ENCODE results near the gene AP5S1. TPM values are rescaled to one million over a fixed set of nuclear protein-coding genes. Genes with fewer than 3 reads are reported as not detected.

AP5S1 gene
- total RNA-seq, 2 experiments from 2014 or later: 16.6 to 18.2 TPM

DNA sequence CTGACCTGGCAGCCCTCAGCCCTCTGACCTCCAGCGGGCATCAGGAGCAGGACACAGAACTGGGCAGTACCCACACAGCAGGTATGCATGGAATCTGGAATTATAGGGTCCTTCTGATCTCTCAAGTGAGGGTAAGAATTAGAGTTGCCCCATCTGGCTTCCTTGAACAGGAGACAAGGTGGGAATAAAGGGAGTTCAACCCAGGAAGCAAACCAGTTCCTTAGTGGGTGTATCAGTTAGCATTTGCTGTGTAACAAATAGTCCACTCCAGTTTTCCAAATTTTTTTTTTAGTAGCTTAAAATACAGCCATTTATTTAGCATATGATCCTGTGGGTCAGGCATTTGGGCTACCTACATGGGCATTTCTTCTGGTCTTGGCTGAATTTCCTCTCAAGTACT, 42.0 kb downstream of the AP5S1 start:
- POLR2A ChIA-PET: no interaction called here
- no peaks in the 10 kb centered on the region for H3K27me3 Mint-ChIP-seq

DNA sequence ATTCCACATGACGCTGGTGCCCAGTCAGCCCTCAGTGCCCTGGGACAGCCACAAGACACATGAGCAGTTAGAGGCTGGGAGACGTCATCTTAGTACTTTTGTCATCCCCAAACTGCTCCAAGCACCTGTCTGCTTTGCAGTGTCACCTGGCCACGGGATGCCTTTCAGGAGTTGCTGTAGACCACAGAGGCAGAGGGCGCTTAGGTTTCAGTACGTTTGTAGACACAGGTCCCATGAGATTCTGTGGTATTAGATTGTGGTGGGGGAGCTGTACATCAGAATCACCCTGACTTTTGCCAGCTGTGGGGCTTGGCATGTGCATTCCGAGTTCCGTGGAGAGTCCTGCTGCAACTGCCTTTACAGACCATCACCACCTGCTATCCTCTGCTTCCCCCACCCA, 43.0 kb downstream of the AP5S1 start:
- H3K4me3 Mint-ChIP-seq: no peak overlapping the region
- POLR2A ChIA-PET: no interaction called here
- no peak for DNase-seq
- no peaks in the 10 kb centered on the region for H3K4me1 Mint-ChIP-seq
- no peaks in the 10 kb centered on the region for H3K27me3 Mint-ChIP-seq
- peaks cover 50% of the 10 kb centered on the region for H3K36me3 Mint-ChIP-seq (ENCODE audit: low read depth)
- no peaks in the 10 kb centered on the region for H3K9me3 Mint-ChIP-seq
- no peak overlapping the region for H3K27ac Mint-ChIP-seq
- CTCF ChIA-PET: no interaction called here

More for the DNA sequence above, 42.0 kb downstream of the AP5S1 start:
- no peak overlapping the region for H3K4me3 Mint-ChIP-seq
- H3K9me3 Mint-ChIP-seq: no peaks in the 10 kb centered on the region
- CTCF ChIA-PET: interaction anchor here (0.5 kb wide), 1 partner anchor 353 kb away, joined by 4 read pairs; no protein-coding TSS in a partner anchor
- peaks cover 55% of the 10 kb centered on the region for H3K36me3 Mint-ChIP-seq (ENCODE audit: low read depth)
- H3K27ac Mint-ChIP-seq: no peak overlapping the region
- no peak for DNase-seq
- H3K4me1 Mint-ChIP-seq: no peaks in the 10 kb centered on the region

DNA sequence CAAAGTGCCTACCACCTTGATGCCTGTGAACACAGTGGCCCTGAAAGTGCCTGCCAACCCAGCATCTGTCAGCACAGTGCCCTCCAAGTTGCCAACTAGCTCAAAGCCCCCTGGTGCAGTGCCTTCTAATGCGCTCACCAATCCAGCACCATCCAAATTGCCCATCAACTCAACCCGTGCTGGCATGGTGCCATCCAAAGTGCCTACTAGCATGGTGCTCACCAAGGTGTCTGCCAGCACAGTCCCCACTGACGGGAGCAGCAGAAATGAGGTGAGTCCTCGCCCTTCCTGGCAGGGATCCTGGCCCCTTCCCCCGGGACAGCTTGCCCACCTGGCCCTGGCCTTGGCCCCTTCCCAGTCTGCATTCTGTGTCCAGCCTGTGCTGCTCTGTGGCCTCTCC, 44.2 kb downstream of the AP5S1 start:
- CTCF ChIA-PET: interaction anchor here (1.4 to 2.4 kb wide), 2 partner anchors 10 to 26 kb away, joined by 3 to 7 read pairs; no protein-coding TSS in a partner anchor

DNA sequence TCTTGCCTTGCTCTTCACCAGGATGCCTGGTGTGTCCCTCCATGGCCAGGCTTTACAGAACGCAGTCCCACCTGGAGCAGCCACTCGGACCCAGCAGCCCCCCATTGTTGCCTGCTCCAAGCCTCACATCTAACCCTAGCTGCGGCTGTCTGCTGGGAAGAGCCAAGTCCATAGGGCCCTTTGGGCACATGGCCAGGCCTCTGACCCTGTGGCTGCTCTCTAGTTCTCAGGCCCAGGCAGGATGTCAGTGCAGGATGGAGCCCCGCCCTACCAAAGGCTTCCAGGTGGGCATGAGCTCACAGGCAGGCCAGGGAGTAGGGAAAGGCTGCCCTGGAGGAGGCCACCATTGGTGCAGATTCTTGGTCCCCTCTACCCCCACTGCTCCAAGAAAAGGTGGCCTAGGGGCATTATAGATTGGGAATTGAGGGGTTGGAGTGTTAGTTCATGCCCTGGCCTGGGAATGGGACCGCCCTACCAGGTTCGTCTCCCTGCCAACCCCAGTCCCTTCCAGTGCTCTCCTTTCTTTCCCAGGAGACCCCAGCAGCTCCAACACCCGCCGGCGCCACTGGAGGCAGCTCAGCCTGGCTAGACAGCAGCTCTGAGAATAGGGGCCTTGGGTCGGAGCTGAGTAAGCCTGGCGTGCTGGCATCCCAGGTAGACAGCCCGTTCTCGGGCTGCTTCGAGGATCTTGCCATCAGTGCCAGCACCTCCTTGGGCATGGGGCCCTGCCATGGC, 45.0 kb downstream of the AP5S1 start:
- CTCF ChIA-PET: interaction anchor here (0.6 to 2.4 kb wide), 4 partner anchors 10 to 1773 kb away, joined by 3 to 7 read pairs (median 4); no protein-coding TSS in a partner anchor
- H3K27me3 Mint-ChIP-seq: no peaks in the 10 kb centered on the region
- DNase-seq: no peak
- no peaks in the 10 kb centered on the region for H3K9me3 Mint-ChIP-seq
- peak overlapping the region; percentile 64 for H3K27ac Mint-ChIP-seq
- H3K4me3 Mint-ChIP-seq: no peak overlapping the region
- peaks cover 47% of the 10 kb centered on the region for H3K36me3 Mint-ChIP-seq (ENCODE audit: low read depth)
- POLR2A ChIA-PET: no interaction called here
- no peaks in the 10 kb centered on the region for H3K4me1 Mint-ChIP-seq

More for the DNA sequence above, 44.2 kb downstream of the AP5S1 start:
- Mint-ChIP-seq H3K9me3 (no peaks in the 10 kb centered on the region), H3K36me3 (ENCODE audit: low read depth) (peaks cover 48% of the 10 kb centered on the region), H3K27me3 (no peaks in the 10 kb centered on the region), H3K4me3 (no peak overlapping the region), H3K4me1 (no peaks in the 10 kb centered on the region), H3K27ac (no peak overlapping the region)
- DNase-seq: no peak
- POLR2A ChIA-PET: no interaction called here

DNA sequence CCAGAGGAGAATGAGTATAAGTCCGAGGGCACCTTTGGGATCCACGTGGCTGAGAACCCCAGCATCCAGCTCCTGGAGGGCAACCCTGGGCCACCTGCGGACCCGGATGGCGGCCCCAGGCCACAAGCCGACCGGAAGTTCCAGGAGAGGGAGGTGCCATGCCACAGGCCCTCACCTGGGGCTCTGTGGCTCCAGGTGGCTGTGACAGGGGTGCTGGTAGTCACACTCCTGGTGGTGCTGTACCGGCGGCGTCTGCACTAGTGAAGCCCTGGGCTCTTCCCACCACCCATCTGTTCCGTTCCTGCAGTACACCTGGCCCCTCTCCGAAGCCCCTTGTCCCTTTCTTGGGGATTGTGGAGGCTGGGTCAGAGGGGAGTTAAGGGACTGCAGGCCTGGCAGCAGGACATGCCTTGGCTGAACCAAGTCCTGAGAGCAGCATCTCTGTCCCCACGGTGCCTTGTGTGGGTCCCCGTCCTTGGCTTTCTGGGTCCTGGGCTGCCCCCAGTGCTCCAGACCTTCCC, 45.6 kb downstream of the AP5S1 start:
- H3K27me3 Mint-ChIP-seq: no peaks in the 10 kb centered on the region
- CTCF ChIA-PET: interaction anchor here (0.6 to 2.4 kb wide), 3 partner anchors 11 to 1772 kb away, joined by 3 to 7 read pairs (median 3); no protein-coding TSS in a partner anchor

DNA sequence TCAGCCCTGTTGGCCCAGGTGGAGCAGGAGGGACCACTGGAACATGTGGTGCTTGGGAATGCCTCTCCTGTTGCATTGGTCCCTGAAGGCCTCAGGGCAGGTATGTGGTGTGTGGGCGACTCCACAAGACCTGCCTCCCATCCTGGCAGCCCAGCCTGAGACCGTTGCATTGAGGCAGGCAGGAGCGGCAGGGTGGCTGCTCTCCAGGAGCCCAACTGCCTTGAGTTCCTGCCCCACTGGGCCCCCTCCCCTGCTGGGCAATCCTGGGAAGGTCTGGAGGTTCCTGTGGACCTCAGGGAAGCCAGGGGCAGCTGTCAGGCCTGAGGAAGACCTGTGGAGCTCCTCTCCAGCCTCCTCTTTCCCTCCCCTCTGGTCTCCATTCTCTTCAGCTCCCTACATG, 46.1 kb downstream of the AP5S1 start:
- H3K36me3 Mint-ChIP-seq (ENCODE audit: low read depth): peaks cover 41% of the 10 kb centered on the region
- H3K27ac Mint-ChIP-seq: no peak overlapping the region
- ChIA-PET POLR2A (no interaction called here), CTCF (interaction anchor here (1.0 to 1.3 kb wide), 2 partner anchors 12 to 46 kb away, joined by 3 read pairs; partner anchors contain the start of gene AP5S1)
- DNase-seq: no peak
- no peak overlapping the region for H3K4me3 Mint-ChIP-seq
- H3K4me1 Mint-ChIP-seq: no peaks in the 10 kb centered on the region
- no peaks in the 10 kb centered on the region for H3K27me3 Mint-ChIP-seq
- no peaks in the 10 kb centered on the region for H3K9me3 Mint-ChIP-seq

More for the DNA sequence above, 45.6 kb downstream of the AP5S1 start:
- DNase-seq: no peak
- Mint-ChIP-seq H3K4me1 (no peaks in the 10 kb centered on the region), H3K4me3 (no peak overlapping the region), H3K27ac (no peak overlapping the region), H3K9me3 (no peaks in the 10 kb centered on the region), H3K36me3 (ENCODE audit: low read depth) (peaks cover 46% of the 10 kb centered on the region)
- POLR2A ChIA-PET: no interaction called here

DNA sequence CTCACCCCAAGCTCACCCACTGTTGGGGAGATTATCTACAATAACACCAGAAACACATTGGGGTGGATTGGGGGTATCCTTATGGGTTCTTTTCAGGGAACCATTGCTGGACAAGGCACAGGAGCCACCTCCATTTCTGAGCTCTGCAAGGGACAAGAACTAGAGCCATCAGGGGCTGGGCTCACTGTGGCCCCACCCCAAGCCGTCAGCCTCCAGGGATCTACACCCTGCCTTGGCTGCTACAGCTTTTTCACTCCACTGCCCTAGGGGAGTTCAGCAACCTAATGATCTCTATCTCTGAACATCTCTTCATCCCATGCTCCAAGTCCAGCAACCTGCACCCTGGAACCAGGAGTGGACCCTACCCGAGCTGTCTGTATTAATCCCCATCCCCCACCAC, 47.5 kb downstream of the AP5S1 start:
- Mint-ChIP-seq H3K36me3 (ENCODE audit: low read depth) (peaks cover 30% of the 10 kb centered on the region), H3K4me1 (no peaks in the 10 kb centered on the region), H3K27ac (no peak overlapping the region), H3K27me3 (no peaks in the 10 kb centered on the region), H3K9me3 (no peaks in the 10 kb centered on the region), H3K4me3 (no peak overlapping the region)
- DNase-seq: no peak
- POLR2A ChIA-PET: no interaction called here
- CTCF ChIA-PET: interaction anchor here (0.6 to 1.9 kb wide), 4 partner anchors 9 to 1339 kb away, joined by 4 to 7 read pairs (median 5); no protein-coding TSS in a partner anchor

DNA sequence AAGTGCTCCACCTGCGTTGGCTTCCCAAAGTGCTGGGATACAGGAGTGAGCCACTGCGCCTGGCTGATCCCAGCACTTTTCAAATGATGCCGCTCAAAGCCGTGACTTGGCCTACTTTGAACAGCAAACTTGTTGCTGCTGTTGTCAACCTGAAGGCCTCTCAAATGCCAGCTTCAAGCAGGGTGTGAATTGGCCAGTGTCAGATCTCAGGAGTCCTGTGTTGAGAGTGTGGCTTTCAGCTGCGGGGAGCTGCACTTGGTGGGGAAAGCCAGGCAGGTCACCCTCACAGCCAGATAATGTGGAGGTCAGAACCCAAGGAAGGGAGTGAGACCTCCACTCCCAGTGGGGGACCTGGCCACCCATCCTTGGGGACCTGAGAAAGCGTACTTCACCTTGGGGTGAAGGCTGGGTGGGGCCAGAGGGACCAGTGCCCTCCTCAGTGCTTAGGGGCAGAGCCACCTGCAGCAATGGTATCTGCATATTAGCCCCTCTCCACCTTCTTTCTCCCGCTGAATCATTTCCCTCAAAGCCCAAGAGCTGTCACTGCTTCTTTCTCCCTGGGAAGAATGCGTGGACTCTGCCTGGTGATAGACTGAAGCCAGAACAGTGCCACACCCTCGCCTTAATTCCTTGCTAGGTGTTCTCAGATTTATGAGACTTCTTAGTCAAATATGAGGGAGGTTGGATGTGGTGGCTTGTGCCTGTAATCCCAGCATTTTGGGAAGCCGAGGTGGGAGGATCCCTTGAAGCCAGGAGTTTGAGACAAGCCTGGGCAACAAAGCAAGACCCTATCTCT, 49.7 kb downstream of the AP5S1 start:
- ChIA-PET POLR2A (no interaction called here), CTCF (interaction anchor here (0.6 kb wide), 1 partner anchor 157 kb away, joined by 3 read pairs; the partner anchor contains the start of gene SIGLEC1)
- DNase-seq: no peak
- H3K9me3 Mint-ChIP-seq: no peaks in the 10 kb centered on the region
- H3K27ac Mint-ChIP-seq: no peak overlapping the region
- H3K27me3 Mint-ChIP-seq: no peaks in the 10 kb centered on the region
- peaks cover 7% of the 10 kb centered on the region for H3K4me1 Mint-ChIP-seq
- H3K4me3 Mint-ChIP-seq: no peak overlapping the region
- peaks cover 28% of the 10 kb centered on the region for H3K36me3 Mint-ChIP-seq (ENCODE audit: low read depth)

DNA sequence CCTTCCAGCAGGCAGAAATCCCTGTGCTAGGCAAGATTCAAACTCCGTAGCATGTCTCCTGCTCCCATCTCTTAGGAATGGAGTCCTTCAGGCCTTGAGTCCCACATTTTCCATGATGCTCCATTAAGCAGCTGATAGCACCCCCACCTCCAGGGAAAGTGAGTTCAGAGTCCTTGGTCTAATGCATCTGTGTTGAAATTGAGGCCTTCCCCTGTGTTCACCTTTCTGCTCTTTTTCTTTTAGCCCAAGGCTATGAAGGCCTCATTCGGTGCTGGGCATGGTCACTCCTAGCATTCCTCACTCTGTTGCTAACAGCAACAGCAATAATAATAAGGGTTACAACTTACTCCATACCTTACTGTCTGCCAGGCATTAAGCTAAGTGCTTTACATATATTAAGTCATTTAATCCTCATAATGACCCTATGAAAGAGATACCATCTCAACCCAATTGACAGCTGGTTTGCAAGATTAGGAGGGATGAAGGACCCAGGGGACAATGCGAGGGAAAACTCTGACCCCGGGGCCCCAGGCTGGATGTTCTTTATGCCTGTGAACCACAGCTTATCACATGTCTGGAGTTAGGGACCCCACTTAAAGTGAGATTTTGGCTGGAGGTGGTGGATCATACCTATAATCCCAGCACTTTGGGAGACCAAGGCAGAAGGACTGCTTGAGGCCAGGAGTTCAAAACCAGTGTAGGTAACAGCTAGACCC, 51.4 kb downstream of the AP5S1 start:
- Mint-ChIP-seq H3K4me1 (peaks cover 15% of the 10 kb centered on the region), H3K36me3 (ENCODE audit: low read depth) (peaks cover 29% of the 10 kb centered on the region), H3K4me3 (no peak overlapping the region), H3K9me3 (no peaks in the 10 kb centered on the region), H3K27me3 (no peaks in the 10 kb centered on the region), H3K27ac (no peak overlapping the region)
- ChIA-PET POLR2A (no interaction called here), CTCF (no interaction called here)
- no peak for DNase-seq

DNA sequence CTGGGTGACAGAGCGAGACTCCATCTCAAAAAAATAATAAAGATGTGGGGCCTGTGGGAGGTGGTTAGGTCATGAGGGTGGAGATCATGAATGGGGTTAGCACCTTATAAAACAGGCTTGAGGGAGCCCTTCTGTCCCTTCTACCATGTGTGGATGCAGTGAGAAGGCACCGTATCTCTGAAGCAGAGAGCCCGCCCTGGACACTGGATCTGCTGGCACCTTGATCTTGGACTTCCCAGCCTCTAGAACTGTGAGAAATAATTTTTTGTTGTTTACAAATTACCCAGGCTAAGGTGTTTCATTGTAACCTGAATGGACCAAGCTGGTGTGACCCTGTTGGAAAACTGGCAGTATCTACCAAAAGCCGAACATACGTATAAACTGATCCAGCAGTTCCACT, 53.2 kb downstream of the AP5S1 start:
- POLR2A ChIA-PET: no interaction called here
- no peak overlapping the region for H3K4me3 Mint-ChIP-seq
- H3K4me1 Mint-ChIP-seq: peaks cover 16% of the 10 kb centered on the region
- H3K27me3 Mint-ChIP-seq: no peaks in the 10 kb centered on the region
- no peaks in the 10 kb centered on the region for H3K9me3 Mint-ChIP-seq
- no peak for DNase-seq
- H3K27ac Mint-ChIP-seq: no peak overlapping the region
- H3K36me3 Mint-ChIP-seq (ENCODE audit: low read depth): peaks cover 29% of the 10 kb centered on the region
- CTCF ChIA-PET: no interaction called here

DNA sequence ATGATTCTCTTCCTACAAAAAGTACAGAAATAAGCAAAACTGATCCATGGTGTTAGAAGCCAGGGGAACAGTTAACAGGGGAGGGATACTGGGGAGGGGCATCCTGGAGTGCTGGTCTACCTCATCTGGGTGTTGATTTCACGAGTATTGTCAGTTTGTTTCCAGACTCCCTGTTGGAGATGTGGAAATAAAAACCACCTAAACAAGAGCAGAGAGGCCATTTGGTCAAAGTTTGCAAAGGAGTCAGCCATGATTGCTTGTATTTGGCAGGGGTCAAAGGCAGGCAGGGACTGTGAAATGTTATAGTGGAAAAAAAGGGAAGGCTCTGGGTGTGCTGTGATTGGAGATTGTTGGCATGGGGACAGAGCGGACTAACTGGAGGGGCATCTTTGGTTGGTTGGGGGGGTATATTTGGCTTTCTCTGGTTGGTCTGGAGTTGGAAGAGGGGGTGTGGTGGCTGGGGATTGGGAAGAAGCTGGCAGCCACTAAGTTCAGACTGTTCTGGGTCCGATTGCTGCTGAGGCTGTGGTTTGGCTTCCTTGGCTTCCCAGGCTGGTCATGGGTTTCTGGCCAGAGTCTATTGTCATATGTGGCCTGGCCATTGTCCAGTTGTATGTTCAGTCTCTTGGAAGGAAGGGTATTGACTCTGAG, 54.0 kb downstream of the AP5S1 start:
- no peak overlapping the region for H3K27ac Mint-ChIP-seq
- POLR2A ChIA-PET: interaction anchor here (0.7 kb wide), 1 partner anchor 88 kb away, joined by 3 read pairs; the partner anchor contains the start of gene CENPB
- no peak for DNase-seq
- no peaks in the 10 kb centered on the region for H3K27me3 Mint-ChIP-seq
- no peak overlapping the region for H3K4me3 Mint-ChIP-seq
- H3K36me3 Mint-ChIP-seq (ENCODE audit: low read depth): peaks cover 31% of the 10 kb centered on the region
- no peaks in the 10 kb centered on the region for H3K9me3 Mint-ChIP-seq
- peaks cover 18% of the 10 kb centered on the region for H3K4me1 Mint-ChIP-seq
- CTCF ChIA-PET: interaction anchor here (0.6 kb wide), 1 partner anchor 11 kb away, joined by 3 read pairs; no protein-coding TSS in a partner anchor

DNA sequence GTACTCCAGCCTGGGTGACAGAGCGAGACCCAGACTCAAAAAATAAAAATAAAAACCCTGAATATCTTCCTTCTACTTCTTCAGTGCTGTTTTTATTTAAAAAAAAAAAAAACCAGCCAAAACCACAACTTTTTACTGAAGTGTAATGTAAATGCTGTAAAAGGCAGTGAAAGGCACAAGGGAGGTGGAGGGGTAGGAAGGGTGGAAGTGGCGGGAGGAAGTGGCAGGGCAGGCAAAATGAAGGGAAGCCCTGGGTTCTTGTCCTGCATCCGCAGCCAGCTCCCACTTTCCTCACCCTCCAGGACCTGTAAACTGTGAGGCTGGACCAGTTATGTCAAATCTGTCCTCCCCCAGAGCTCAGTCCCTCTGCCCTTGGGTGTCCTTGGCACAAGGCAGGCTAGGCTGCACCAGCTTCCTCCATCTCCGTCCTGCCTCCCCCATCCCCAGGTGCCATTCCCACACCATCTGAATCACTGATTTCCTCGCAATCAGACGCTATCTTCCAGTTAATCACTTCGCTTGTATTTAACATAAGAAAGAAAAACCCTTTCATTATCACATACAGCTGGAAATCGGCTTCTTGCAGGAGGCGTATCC, 55.1 kb downstream of the AP5S1 start:
- H3K9me3 Mint-ChIP-seq: no peaks in the 10 kb centered on the region
- ChIA-PET CTCF (interaction anchor here (0.6 to 1.0 kb wide), 3 partner anchors 57 to 1201 kb away, joined by 3 read pairs; no protein-coding TSS in a partner anchor), POLR2A (no interaction called here)
- H3K4me3 Mint-ChIP-seq: no peak overlapping the region
- H3K27ac Mint-ChIP-seq: no peak overlapping the region
- no peak for DNase-seq
- H3K27me3 Mint-ChIP-seq: no peaks in the 10 kb centered on the region
- peaks cover 31% of the 10 kb centered on the region for H3K36me3 Mint-ChIP-seq (ENCODE audit: low read depth)
- H3K4me1 Mint-ChIP-seq: peaks cover 18% of the 10 kb centered on the region
